A673 (cell line): ENCODE measurements around the gene CD79A.

Experiments
- EZH2 ChIP-seq: fragments of 200-600 bp; sonication (generic); IDR thresholded peaks from 2 replicates; pipeline ENCODE4 v1.6.1; 2017; ENCODE audit warnings: borderline replicate concordance, low read depth, mild to moderate bottlenecking, mixed read lengths, antibody characterized with exemption, low read length; ENCODE audit not compliant: poor library complexity, severe bottlenecking
- TF ChIP-seq, protein P1 (sequence below): fragments of 300-800, 200-600 bp; sonication (generic); conservative IDR thresholded peaks from 2 replicates; pipeline ENCODE4 v1.5.1; 2017; ENCODE audit warnings: low read depth, mild to moderate bottlenecking, antibody characterized with exemption, low read length, moderate library complexity, mixed read lengths

DNA sequence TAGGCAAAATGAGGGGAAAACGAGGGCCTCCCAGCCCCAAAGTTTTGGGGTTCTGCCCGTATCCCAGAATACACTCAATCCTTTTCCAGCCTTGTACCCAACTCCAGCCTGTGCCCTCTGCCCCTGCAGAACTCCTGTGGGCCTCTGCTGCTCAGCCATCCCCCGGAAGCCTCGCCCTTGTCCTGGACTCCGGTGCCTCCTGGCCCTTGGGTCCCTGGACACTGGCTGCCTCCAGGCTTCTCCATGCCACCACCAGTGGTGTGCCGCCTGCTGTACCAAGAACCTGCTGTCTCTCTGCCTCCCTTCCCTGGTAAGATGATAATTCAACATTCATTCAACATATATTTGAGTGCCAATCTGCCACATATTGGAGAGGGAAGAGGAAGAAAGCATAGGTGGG is 28.4 kb upstream of the CD79A start:
- TF ChIP-seq EZH2, result no peak
- TF ChIP-seq, protein P1, sequence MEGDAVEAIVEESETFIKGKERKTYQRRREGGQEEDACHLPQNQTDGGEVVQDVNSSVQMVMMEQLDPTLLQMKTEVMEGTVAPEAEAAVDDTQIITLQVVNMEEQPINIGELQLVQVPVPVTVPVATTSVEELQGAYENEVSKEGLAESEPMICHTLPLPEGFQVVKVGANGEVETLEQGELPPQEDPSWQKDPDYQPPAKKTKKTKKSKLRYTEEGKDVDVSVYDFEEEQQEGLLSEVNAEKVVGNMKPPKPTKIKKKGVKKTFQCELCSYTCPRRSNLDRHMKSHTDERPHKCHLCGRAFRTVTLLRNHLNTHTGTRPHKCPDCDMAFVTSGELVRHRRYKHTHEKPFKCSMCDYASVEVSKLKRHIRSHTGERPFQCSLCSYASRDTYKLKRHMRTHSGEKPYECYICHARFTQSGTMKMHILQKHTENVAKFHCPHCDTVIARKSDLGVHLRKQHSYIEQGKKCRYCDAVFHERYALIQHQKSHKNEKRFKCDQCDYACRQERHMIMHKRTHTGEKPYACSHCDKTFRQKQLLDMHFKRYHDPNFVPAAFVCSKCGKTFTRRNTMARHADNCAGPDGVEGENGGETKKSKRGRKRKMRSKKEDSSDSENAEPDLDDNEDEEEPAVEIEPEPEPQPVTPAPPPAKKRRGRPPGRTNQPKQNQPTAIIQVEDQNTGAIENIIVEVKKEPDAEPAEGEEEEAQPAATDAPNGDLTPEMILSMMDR, result no peak
